Measurements from ENCODE around the gene NEAT1.

GRCh38 chr11:65468874-65469333, 46.3 kb downstream of the NEAT1 start:
- TF ChIP-seq EP300 (IDR thresholded peaks at IDR 0.05) (no peak), CTCF (IDR thresholded peaks at IDR 0.05) (peak in 3 of 4 experiments; percentile 47 to 63 (median 54)), POLR2AphosphoS5 (IDR thresholded peaks at IDR 0.05) (no peak), POLR2A (IDR thresholded peaks at IDR 0.05) (no peak)

All from gastroesophageal sphincter (tissue), 3 donors.